HCT116 (cell line): ENCODE measurements around the gene AUTS2.

Source experiments
- CBX3 ChIP-seq: IDR thresholded peaks from 2 replicates; pipeline ENCODE4 v1.6.1; 2012; ENCODE audit warnings: low read depth
- CEBPB ChIP-seq: IDR thresholded peaks from 2 replicates; pipeline ENCODE4 v1.6.1; 2012; ENCODE audit warnings: low read depth
- CTCF ChIP-seq, 3 experiments: fragments of 200-600 bp in 1 of 3; sonication (generic) in 1 of 3; IDR thresholded peaks in 2 of 3; conservative IDR thresholded peaks in 1 of 3; 2 replicates each; pipeline ENCODE4 v1.5.1; 2012 to 2017; ENCODE audit warnings: low read depth in 2 of 3, low read length in 2 of 3, antibody characterized with exemption in 1 of 3, borderline replicate concordance in 1 of 3, control low read depth in 1 of 3, mild to moderate bottlenecking in 1 of 3, mixed read lengths in 1 of 3, mixed run types in 1 of 3, moderate library complexity in 1 of 3; ENCODE audit not compliant: insufficient read depth in 1 of 3
- POLR2A ChIP-seq: IDR thresholded peaks from 2 replicates; pipeline ENCODE4 v1.7.0; 2011; ENCODE audit warnings: borderline replicate concordance; ENCODE audit not compliant: insufficient read depth, insufficient read length; ENCODE audit errors: extremely low read depth
- POLR2AphosphoS5 ChIP-seq: IDR thresholded peaks from 2 replicates; pipeline ENCODE4 v1.6.1; 2011; ENCODE audit warnings: mild to moderate bottlenecking, low read depth, low read length, moderate library complexity
- SRF ChIP-seq: IDR thresholded peaks from 2 replicates; pipeline ENCODE4 v1.6.1; 2012; ENCODE audit warnings: low read depth
- ZNF274 ChIP-seq: fragments of 200-500 bp; sonication (Bioruptor generic); IDR thresholded peaks from 2 replicates; pipeline ENCODE4 v1.6.1; 2014; ENCODE audit warnings: mild to moderate bottlenecking, low read depth, low read length, inconsistent platforms

- TF ChIP-seq ZNF274 (no peak), SRF (no peak), POLR2A (no peak), CEBPB (no peak), CTCF (IDR thresholded peaks at IDR 0.05 in 2 of 3, conservative IDR thresholded peaks at IDR 0.05 in 1 of 3; ENCODE audit: borderline replicate concordance in 1 of 3, insufficient read depth in 1 of 3, low read depth in 2 of 3, low read length in 2 of 3) (no peak), CBX3 (no peak), POLR2AphosphoS5 (no peak)
Observed at GRCh38 chr7:70137126-70137525, 538.9 kb downstream of the AUTS2 start.
